SK-N-MC (cell line): ENCODE results near the gene ADGRL3.

Experiments
- EZH2 ChIP-seq: fragments of 200-600 bp; sonication (generic); IDR thresholded peaks from one replicate; pipeline ENCODE4 v1.6.1; 2017; ENCODE audit warnings: antibody characterized with exemption
- FOXP2 ChIP-seq: optimal IDR thresholded peaks from 2 replicates; pipeline ENCODE3; 2011; ENCODE audit warnings: mild to moderate bottlenecking, moderate library complexity; ENCODE audit not compliant: insufficient read depth; ENCODE audit errors: extremely low read length, control extremely low read depth

DNA sequence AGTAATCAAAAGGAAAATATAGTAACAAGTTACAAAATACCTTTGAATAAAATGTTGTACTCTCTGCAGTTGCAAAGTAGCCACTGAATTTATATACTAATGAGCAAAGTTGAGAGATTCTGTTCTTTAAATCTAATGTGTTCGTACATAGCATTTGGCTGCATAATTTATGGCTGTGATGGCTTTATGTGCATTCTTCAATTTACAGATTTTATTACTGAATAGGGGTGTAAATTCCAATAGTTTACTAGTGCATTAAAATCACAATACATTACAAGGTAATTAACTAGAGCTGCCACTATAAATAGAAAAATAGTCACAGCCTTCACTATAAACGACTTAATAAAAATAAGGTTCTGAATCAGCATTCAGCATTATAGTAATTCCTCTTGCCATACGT lies 620.0 kb downstream of the ADGRL3 start:
- TF ChIP-seq FOXP2 (no peak), EZH2 (no peak)
